SU-DHL-6 (cell line): ENCODE data around the gene ZNF423.

Experiments used
- H2AFZ ChIP-seq: fragments of 200-600 bp; sonication (generic); 2 replicates; pipeline ENCODE4 v1.6.1; 2014; ENCODE audit warnings: low read depth, mild to moderate bottlenecking, moderate library complexity, mixed read lengths, antibody characterized with exemption, low read length; ENCODE audit not compliant: severe bottlenecking
- H3F3A ChIP-seq: fragments of 200-600 bp; shearing (Covaris generic); 2 replicates; pipeline ENCODE4 v1.6.0; 2016; ENCODE audit warnings: antibody characterized with exemption, mild to moderate bottlenecking; ENCODE audit not compliant: insufficient read depth
- H3K27ac ChIP-seq: fragments of 200-600 bp; sonication (generic); 2 replicates; pipeline ENCODE4 v1.5.1; 2016; ENCODE audit warnings: low read depth, mild to moderate bottlenecking, low read length, moderate library complexity, mixed read lengths
- H3K27me3 ChIP-seq: fragments of 200-600 bp; sonication (generic), shearing (Covaris generic); 2 replicates; pipeline ENCODE4 v1.6.0; 2014; ENCODE audit warnings: mild to moderate bottlenecking, low read length
- H3K36me3 ChIP-seq: fragments of 200-600 bp; sonication (generic); 2 replicates; pipeline ENCODE4 v1.6.1; 2014; ENCODE audit warnings: mild to moderate bottlenecking, low read length, mixed read lengths
- H3K4me2 ChIP-seq: fragments of 300-600, 200-600 bp; shearing (Covaris generic), sonication (generic); 2 replicates; pipeline ENCODE4 v1.6.0; 2014; ENCODE audit warnings: low read length, low read depth, mild to moderate bottlenecking; ENCODE audit not compliant: poor library complexity, severe bottlenecking
- H3K4me3 ChIP-seq: fragments of 200-600 bp; sonication (generic); 2 replicates; pipeline ENCODE4 v1.5.1; 2014; ENCODE audit warnings: antibody characterized with exemption, low read length, mild to moderate bottlenecking, mixed read lengths; ENCODE audit not compliant: insufficient read depth, poor library complexity, severe bottlenecking
- H3K79me2 ChIP-seq: fragments of 200-600 bp; sonication (generic); 2 replicates; pipeline ENCODE4 v1.6.1; 2014; ENCODE audit warnings: mild to moderate bottlenecking, low read length, moderate library complexity; ENCODE audit not compliant: insufficient read depth
- H3K9ac ChIP-seq: fragments of 200-600 bp; sonication (generic); 2 replicates; pipeline ENCODE4 v1.7.0; 2014; ENCODE audit warnings: mild to moderate bottlenecking, low read length
- H3K9me2 ChIP-seq: fragments of 200-600 bp; sonication (generic); replicated peaks from 2 replicates; pipeline ENCODE4 v1.6.1; 2014; ENCODE audit warnings: low read length; ENCODE audit not compliant: insufficient read depth
- H3K9me3 ChIP-seq: fragments of 200-600 bp; sonication (generic); 2 replicates; pipeline ENCODE4 v1.6.1; 2014; ENCODE audit warnings: low read length, mixed read lengths; ENCODE audit not compliant: insufficient read depth
- H4K20me1 ChIP-seq: fragments of 200-600 bp; sonication (generic); 2 replicates; pipeline ENCODE4 v1.6.1; 2014; ENCODE audit warnings: low read depth, mild to moderate bottlenecking, antibody characterized with exemption, low read length, moderate library complexity, mixed read lengths
- CTCF ChIP-seq: fragments of 200-600 bp; sonication (generic); IDR thresholded peaks from one replicate; pipeline ENCODE4 v1.5.1; 2017; ENCODE audit warnings: antibody characterized with exemption, mild to moderate bottlenecking, low read length, moderate library complexity; ENCODE audit not compliant: insufficient read depth, poor library complexity, severe bottlenecking
- EZH2phosphoT487 ChIP-seq: fragments of 200-600 bp; sonication (generic), shearing (Covaris generic); conservative IDR thresholded peaks from 2 replicates; pipeline ENCODE4 v1.6.1; 2018; ENCODE audit warnings: mild to moderate bottlenecking, antibody characterized with exemption, low read length, moderate library complexity, mixed read lengths

Gene ZNF423

GRCh38 chr16:49637933-49638672, 217.8 kb downstream of the ZNF423 start:
- Histone ChIP-seq H3K9ac (no peak overlapping the region), H3K27ac (no peak overlapping the region), H3K9me3 (no peaks in the 10 kb centered on the region), H3F3A (no peaks in the 10 kb centered on the region), H3K4me2 (no peak overlapping the region), H3K9me2 (no peaks in the 10 kb centered on the region), H3K36me3 (no peaks in the 10 kb centered on the region), H3K27me3 (no peaks in the 10 kb centered on the region), H2AFZ (no peak overlapping the region), H3K4me3 (no peak overlapping the region), H3K79me2 (no peaks in the 10 kb centered on the region), H4K20me1 (no peaks in the 10 kb centered on the region)
- TF ChIP-seq CTCF (no peak), EZH2phosphoT487 (no peak)

GRCh38 chr16:49637511-49637910, 218.4 kb downstream of the ZNF423 start:
- H4K20me1 ChIP-seq: no peaks in the 10 kb centered on the region
- H3K27me3 ChIP-seq: no peaks in the 10 kb centered on the region
- no peaks in the 10 kb centered on the region for H3K9me3 ChIP-seq
- H3K36me3 ChIP-seq: no peaks in the 10 kb centered on the region
- no peak overlapping the region for H3K4me2 ChIP-seq
- H3F3A ChIP-seq: no peaks in the 10 kb centered on the region
- TF ChIP-seq CTCF (no peak), EZH2phosphoT487 (no peak)
- no peak overlapping the region for H3K27ac ChIP-seq
- H2AFZ ChIP-seq: no peak overlapping the region
- H3K4me3 ChIP-seq: no peak overlapping the region
- H3K9ac ChIP-seq: no peak overlapping the region
- H3K9me2 ChIP-seq: no peaks in the 10 kb centered on the region
- no peaks in the 10 kb centered on the region for H3K79me2 ChIP-seq

GRCh38 chr16:49636608-49637007, 219.3 kb downstream of the ZNF423 start:
- Histone ChIP-seq H3K4me3 (no peak overlapping the region), H3K4me2 (no peak overlapping the region), H4K20me1 (no peaks in the 10 kb centered on the region), H3K79me2 (no peaks in the 10 kb centered on the region), H3K9ac (no peak overlapping the region), H2AFZ (no peak overlapping the region), H3F3A (no peaks in the 10 kb centered on the region), H3K9me2 (no peaks in the 10 kb centered on the region), H3K36me3 (no peaks in the 10 kb centered on the region), H3K9me3 (no peaks in the 10 kb centered on the region), H3K27ac (no peak overlapping the region), H3K27me3 (no peaks in the 10 kb centered on the region)
- TF ChIP-seq EZH2phosphoT487: no peak
- no peak for TF ChIP-seq CTCF
